ENCODE results near the gene TNRC6C. TPM values are rescaled to one million over a fixed set of nuclear protein-coding genes. Genes with fewer than 3 reads are reported as not detected.

TNRC6C gene
- total and polyA plus RNA-seq, 9 of the 15 experiments (the other 6 are each of a cell fraction or from before 2014, with no cell fraction given) = 0.20 to 4.9 (median 2.3) TPM

DNA sequence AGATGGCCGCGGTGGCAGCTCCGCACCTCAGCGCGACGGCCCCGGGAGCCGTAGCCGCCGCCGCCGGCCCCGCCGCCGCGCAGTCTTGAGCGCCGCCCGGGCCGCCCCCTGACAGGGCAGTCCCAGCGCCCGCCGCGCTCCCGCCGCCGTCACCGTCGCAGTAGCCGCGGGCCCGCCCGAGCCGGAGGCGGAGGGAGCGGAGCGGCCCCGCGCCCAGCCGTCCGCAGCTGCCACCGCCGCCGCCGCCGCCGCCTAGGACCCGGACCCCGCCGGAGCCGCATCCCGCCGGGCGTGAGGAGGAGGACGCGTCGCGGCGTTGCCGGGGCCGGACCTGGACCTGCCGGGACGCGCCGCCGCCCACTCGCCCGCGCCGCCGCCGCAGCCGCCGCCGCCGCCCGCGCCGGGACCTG, 218 bp downstream of the TNRC6C start:
- Histone ChIP-seq H3K4me1 (replicated peaks in 1 of 2; ENCODE audit: control insufficient read depth in 2 of 2, insufficient read depth in 2 of 2, low read length in 2 of 2) (peaks cover 17 to 19% of the 10 kb centered on the region in 2 experiments; a peak in 4 of 5 replicates), H3K4me3 (peak overlapping the region; percentile 59)
- POLR2A ChIA-PET = interaction anchor here (0.6 to 1.5 kb wide), 13 partner anchors 10 to 790 kb away, joined by 3 to 9 read pairs (median 4); no protein-coding TSS in a partner anchor
- no peak for TF ChIP-seq ZNF263 (CRISPR knock-in tag; IDR thresholded peaks at IDR 0.05; ENCODE audit: borderline replicate concordance)
- no peak for TF ChIP-seq KDM4B (IDR thresholded peaks at IDR 0.05; ENCODE audit: borderline replicate concordance in 2 of 2, low read depth in 1 of 2)
- TF ChIP-seq SMARCC2 (IDR thresholded peaks at IDR 0.05; ENCODE audit: low read depth) = no peak
- TF ChIP-seq, protein P1, sequence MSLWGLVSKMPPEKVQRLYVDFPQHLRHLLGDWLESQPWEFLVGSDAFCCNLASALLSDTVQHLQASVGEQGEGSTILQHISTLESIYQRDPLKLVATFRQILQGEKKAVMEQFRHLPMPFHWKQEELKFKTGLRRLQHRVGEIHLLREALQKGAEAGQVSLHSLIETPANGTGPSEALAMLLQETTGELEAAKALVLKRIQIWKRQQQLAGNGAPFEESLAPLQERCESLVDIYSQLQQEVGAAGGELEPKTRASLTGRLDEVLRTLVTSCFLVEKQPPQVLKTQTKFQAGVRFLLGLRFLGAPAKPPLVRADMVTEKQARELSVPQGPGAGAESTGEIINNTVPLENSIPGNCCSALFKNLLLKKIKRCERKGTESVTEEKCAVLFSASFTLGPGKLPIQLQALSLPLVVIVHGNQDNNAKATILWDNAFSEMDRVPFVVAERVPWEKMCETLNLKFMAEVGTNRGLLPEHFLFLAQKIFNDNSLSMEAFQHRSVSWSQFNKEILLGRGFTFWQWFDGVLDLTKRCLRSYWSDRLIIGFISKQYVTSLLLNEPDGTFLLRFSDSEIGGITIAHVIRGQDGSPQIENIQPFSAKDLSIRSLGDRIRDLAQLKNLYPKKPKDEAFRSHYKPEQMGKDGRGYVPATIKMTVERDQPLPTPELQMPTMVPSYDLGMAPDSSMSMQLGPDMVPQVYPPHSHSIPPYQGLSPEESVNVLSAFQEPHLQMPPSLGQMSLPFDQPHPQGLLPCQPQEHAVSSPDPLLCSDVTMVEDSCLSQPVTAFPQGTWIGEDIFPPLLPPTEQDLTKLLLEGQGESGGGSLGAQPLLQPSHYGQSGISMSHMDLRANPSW (CRISPR knock-in tag; IDR thresholded peaks at IDR 0.05) = no peak
- TF ChIP-seq SP2 (IDR thresholded peaks at IDR 0.05; ENCODE audit: extremely low read depth, low read depth, low read length, poor library complexity, severe bottlenecking) = no peak
- no peak for TF ChIP-seq E2F3 (CRISPR knock-in tag; IDR thresholded peaks at IDR 0.05)
- TF ChIP-seq MXD1 (CRISPR knock-in tag; IDR thresholded peaks at IDR 0.05; ENCODE audit: borderline replicate concordance, poor library complexity, severe bottlenecking) = no peak
- TF ChIP-seq THRA (IDR thresholded peaks at IDR 0.05) = no peak
- TF ChIP-seq NONO (IDR thresholded peaks at IDR 0.05; ENCODE audit: low read depth in 2 of 2, low read length in 1 of 2) = peak in 1 of 2 experiments; percentile 78; a peak in 2 of 4 replicates
- TF ChIP-seq ZNF398 (CRISPR knock-in tag; IDR thresholded peaks at IDR 0.05) = no peak
- no peak for TF ChIP-seq PCBP2 (IDR thresholded peaks at IDR 0.05; ENCODE audit: low read depth, low read length, poor library complexity, severe bottlenecking)
- no peak for TF ChIP-seq BHLHE40 (IDR thresholded peaks at IDR 0.05; ENCODE audit: low read length)
- no peak for TF ChIP-seq THRB (CRISPR knock-in tag; conservative IDR thresholded peaks at IDR 0.05)

More for the DNA sequence above, 218 bp downstream of the TNRC6C start:
- no peaks in the 10 kb centered on the region for H3K9me3 ChIP-seq (replicated peaks; ENCODE audit: control insufficient read depth, insufficient read depth, low read depth, low read length)
- H3K27me3 ChIP-seq (ENCODE audit: control insufficient read depth in 2 of 2, insufficient read depth in 2 of 2, low read length in 2 of 2) = peaks cover 31 to 42% of the 10 kb centered on the region in 2 experiments; a peak in 4 of 5 replicates
- peaks cover 29% of the 10 kb centered on the region for H3K79me2 ChIP-seq (ENCODE audit: control insufficient read depth, insufficient read depth, low read length)
- peak overlapping the region in 1 of 2 experiments; percentile 84; a peak in 3 of 4 replicates for H3K9ac ChIP-seq (ENCODE audit: insufficient read depth in 1 of 2, low read depth in 2 of 2, low read length in 2 of 2)
- peak overlapping the region; percentile 60; the same call in 1 of the 3 replicates for H3K27ac ChIP-seq (ENCODE audit: extremely low read depth, low read depth, low read length)
- no TSS peak for BruUV-seq (replicated peaks)
- FAIRE-seq = no peak
- peak overlapping the region; percentile 32; the same call in 1 of the 2 replicates for H2AFZ ChIP-seq (ENCODE audit: low read depth, low read length)
- H3K36me3 ChIP-seq (ENCODE audit: control insufficient read depth, insufficient read depth, low read length) = no peaks in the 10 kb centered on the region
- peak overlapping the region; percentile 74; the same call in 1 of the 2 replicates for H3K4me2 ChIP-seq (ENCODE audit: insufficient read depth, low read length)
- in situ Hi-C loops (cut with MboI) = no loop called here
- ATAC-seq = no peak
- intact Hi-C loops (cut with micrococcal nuclease) = no loop called here
- CTCF ChIA-PET (ENCODE audit: low intra/inter-chr PET ratio) = no interaction called here
- peaks cover 18% of the 10 kb centered on the region for H4K20me1 ChIP-seq (replicated peaks; ENCODE audit: control insufficient read depth, insufficient read depth, low read length)
- no peak for DNase-seq (ENCODE audit: extremely low read depth in 1 of 4, low spot score in 3 of 4)
- 2% methylated on average over 9 of the region's 79 CpGs for WGBS (ENCODE audit: insufficient coverage, low coverage, missing lambda C conversion rate)
- H3K9me1 ChIP-seq (ENCODE audit: control insufficient read depth, insufficient read depth, low read length) = no peaks in the 10 kb centered on the region
